ENCODE measurements around the gene DPP10.

- TF ChIP-seq TAF1 (IDR thresholded peaks at IDR 0.05; ENCODE audit: borderline replicate concordance, low read depth, low read length): no peak
- no peak for TF ChIP-seq POLR2A (IDR thresholded peaks at IDR 0.05; ENCODE audit: low read depth, low read length)
- no peak for TF ChIP-seq POLR2AphosphoS5 (IDR thresholded peaks at IDR 0.05; ENCODE audit: low read depth, low read length)
Observed at GRCh38 chr2:114814355-114814754, 371.9 kb downstream of the DPP10 start.
